Astrocyte of the spinal cord (primary cell): ENCODE data around the gene PTGFR.

ENCODE experiments used
- DNase-seq: peaks from one replicate; pipeline ENCODE4 v3.0.0; 2011; ENCODE audit warnings: low read depth, low spot score
- H3K4me3 ChIP-seq: 2 replicates; pipeline ENCODE4 v1.5.1; 2011; ENCODE audit warnings: low read depth, mild to moderate bottlenecking, low read length, moderate library complexity
- in situ Hi-C: cut with HindIII; loops from 2 replicates; pipeline ENCODE4 v1.10.0; 2017; ENCODE audit warnings: low sequenced_read_pairs
- TF ChIP-seq, protein P1 (sequence below): IDR thresholded peaks from 2 replicates; pipeline ENCODE4 v1.5.1; 2012; ENCODE audit warnings: low read depth, mild to moderate bottlenecking, low read length, inconsistent platforms

Gene PTGFR

GRCh38 chr1:78491451-78492071 is 787 bp downstream of the PTGFR start:
- H3K4me3 ChIP-seq = peak overlapping the region; percentile 73
- in situ Hi-C loops = no loop called here
- TF ChIP-seq, protein P1, sequence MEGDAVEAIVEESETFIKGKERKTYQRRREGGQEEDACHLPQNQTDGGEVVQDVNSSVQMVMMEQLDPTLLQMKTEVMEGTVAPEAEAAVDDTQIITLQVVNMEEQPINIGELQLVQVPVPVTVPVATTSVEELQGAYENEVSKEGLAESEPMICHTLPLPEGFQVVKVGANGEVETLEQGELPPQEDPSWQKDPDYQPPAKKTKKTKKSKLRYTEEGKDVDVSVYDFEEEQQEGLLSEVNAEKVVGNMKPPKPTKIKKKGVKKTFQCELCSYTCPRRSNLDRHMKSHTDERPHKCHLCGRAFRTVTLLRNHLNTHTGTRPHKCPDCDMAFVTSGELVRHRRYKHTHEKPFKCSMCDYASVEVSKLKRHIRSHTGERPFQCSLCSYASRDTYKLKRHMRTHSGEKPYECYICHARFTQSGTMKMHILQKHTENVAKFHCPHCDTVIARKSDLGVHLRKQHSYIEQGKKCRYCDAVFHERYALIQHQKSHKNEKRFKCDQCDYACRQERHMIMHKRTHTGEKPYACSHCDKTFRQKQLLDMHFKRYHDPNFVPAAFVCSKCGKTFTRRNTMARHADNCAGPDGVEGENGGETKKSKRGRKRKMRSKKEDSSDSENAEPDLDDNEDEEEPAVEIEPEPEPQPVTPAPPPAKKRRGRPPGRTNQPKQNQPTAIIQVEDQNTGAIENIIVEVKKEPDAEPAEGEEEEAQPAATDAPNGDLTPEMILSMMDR = no peak
- peak; percentile 53 for DNase-seq

GRCh38 chr1:78492386-78492950 is 1.7 kb downstream of the PTGFR start:
- in situ Hi-C loops = no loop called here
- no peak overlapping the region for H3K4me3 ChIP-seq
- TF ChIP-seq, protein P1 = no peak
- DNase-seq = no peak

GRCh38 chr1:78493451-78493850 is 2.7 kb downstream of the PTGFR start:
- no peak for DNase-seq
- no peak overlapping the region for H3K4me3 ChIP-seq
- in situ Hi-C loops = no loop called here
- TF ChIP-seq, protein P1 = no peak

DNA sequence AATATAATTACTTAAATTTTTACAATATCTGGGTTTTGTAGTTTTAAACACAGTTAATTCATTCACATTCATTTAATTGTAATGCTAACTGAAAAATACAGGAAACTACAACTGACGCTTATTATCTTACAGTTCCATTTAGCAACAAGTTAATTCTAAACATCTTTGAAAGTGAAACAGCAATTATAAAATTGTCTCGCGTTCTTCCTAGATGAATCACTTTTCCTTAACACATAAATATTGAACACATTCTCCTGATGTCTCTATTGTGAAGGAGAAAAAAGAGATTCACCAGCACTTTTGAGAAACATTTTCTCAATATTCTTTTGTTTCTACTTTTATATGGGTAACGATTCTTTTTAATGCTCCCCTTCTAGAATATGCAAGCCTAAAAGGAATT is 6.4 kb downstream of the PTGFR start:
- in situ Hi-C loops = no loop called here
- DNase-seq = no peak
- no peak overlapping the region for H3K4me3 ChIP-seq
- TF ChIP-seq, protein P1 = no peak

GRCh38 chr1:78500529-78500928 is 9.8 kb downstream of the PTGFR start:
- H3K4me3 ChIP-seq = no peak overlapping the region
- DNase-seq = no peak
- in situ Hi-C loops = no loop called here
- TF ChIP-seq, protein P1 = no peak

GRCh38 chr1:78501203-78501602 is 10.4 kb downstream of the PTGFR start:
- DNase-seq = no peak
- TF ChIP-seq, protein P1 = no peak
- no peak overlapping the region for H3K4me3 ChIP-seq
- in situ Hi-C loops = no loop called here
